Measurements from ENCODE around the gene PCNX2.

DNA sequence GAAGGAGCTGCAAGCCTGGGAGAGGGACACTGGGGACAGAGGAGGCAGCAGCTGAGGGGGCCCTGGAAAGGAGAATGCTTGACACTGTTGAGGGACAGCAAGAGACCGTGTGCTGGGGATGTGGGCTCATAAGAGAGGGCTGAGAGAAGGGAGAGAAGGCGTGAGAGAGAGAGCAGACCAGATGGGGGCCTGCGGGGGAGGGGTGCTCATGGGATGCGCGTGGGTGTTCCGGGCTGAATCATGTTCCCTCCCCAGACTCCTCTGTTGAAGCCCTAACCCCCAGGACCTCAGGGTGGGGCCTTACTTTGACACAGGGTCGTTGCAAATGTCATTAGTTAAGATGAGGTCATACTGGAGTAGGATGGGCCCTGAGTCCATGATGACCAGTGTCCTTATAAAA lies 304.3 kb downstream of the PCNX2 start:
- TF ChIP-seq, protein P1, sequence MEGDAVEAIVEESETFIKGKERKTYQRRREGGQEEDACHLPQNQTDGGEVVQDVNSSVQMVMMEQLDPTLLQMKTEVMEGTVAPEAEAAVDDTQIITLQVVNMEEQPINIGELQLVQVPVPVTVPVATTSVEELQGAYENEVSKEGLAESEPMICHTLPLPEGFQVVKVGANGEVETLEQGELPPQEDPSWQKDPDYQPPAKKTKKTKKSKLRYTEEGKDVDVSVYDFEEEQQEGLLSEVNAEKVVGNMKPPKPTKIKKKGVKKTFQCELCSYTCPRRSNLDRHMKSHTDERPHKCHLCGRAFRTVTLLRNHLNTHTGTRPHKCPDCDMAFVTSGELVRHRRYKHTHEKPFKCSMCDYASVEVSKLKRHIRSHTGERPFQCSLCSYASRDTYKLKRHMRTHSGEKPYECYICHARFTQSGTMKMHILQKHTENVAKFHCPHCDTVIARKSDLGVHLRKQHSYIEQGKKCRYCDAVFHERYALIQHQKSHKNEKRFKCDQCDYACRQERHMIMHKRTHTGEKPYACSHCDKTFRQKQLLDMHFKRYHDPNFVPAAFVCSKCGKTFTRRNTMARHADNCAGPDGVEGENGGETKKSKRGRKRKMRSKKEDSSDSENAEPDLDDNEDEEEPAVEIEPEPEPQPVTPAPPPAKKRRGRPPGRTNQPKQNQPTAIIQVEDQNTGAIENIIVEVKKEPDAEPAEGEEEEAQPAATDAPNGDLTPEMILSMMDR (conservative IDR thresholded peaks at IDR 0.05): no peak
- TF ChIP-seq ZFX (IDR thresholded peaks at IDR 0.05): no peak

All from C4-2B (cell line).